GM18873 (cell line): ENCODE results near the gene DRAXIN.

Experiments
- ATAC-seq: cut with Tn5 transposase; IDR thresholded peaks from one replicate; pipeline ENCODE4 v1.9.1; 2021; ENCODE audit warnings: mild to moderate bottlenecking, moderate library complexity, moderate number of reproducible peaks; ENCODE audit not compliant: unreplicated experiment, low FRiP score

The DRAXIN gene

DNA sequence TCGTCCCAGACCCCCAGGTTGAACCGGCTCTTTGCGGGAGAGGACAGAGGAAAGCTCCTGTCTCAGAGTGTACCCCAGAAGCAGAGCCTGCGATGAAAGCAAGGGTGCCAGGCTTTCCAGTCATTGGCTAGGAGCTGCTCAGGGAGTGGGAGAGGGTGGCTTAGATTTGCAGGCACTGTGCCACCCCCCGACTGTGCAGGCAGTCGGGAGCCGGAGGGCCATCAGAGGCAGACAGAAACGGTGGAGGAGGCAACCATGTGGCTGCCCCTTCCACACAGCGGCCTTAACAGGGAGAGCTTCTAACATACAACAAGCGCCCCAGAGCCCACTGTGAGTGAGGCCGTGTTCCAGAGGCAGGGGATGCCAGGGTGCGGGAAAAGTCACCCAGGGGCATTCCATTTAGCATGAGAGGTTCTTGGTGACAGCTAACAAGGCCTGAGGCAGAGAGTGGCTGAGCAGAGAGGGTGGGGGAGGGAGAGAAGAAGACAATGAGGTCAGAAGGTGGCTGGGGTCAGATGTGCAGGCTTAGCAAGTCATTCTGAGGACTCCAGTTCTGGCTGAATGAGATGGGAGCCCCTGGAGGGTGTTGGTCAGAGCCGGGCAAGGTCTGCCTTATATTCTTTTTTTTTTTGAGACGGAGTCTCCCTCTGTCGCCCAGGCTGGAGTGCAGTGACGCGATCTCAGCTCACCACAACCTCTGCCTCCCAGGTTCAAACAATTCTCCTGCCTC is 61.0 kb downstream of the DRAXIN start:
- ATAC-seq: no peak

GRCh38 chr1:11753555-11754208 is 62.2 kb downstream of the DRAXIN start:
- no peak for ATAC-seq

DNA sequence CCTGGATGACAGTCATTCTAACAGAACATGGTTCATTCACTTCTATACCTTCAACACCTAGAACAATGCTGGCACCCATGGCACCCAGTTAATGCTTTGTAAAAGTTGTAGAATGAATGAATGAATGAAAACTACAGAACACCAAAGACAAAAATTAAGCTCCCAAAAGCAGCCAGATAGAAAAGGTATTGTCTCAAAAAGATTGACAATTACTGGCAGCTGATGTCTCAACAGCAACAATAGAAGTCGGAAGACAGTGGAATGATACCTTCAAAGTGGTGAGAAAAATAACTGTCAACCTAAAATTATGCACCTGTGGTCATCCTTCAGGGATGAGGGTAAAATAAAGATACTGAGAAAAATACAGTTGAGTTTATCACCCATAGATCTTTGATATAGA is 65.5 kb downstream of the DRAXIN start:
- ATAC-seq: no peak

GRCh38 chr1:11759791-11760190 is 68.3 kb downstream of the DRAXIN start:
- ATAC-seq: no peak

DNA sequence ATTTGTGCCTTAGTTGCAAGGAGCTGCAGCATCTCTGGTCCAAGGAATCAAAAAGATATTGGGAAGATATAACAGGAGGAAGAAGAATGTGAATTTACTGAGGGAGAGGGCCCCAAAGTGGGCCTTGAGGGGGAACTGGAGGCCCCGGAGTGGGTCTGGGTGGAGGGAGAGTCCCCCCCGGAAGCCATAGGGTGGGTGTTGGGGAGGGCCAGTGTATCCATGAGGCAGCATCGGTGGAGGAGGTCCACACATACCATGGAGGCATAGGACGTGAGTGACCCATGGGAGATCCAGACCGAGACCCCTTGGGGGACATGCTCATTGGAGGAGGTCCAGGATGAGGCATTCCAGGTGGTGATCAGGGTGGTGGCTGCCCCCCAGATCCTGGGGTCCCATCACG is 69.8 kb downstream of the DRAXIN start:
- ATAC-seq: no peak

GRCh38 chr1:11761988-11762406 is 70.5 kb downstream of the DRAXIN start, which contains the start of gene C1orf167:
C1orf167 (plus strand) TSS chr1:11762193; CDS start chr1:11764401, 2,208 bp downstream.
- no peak for ATAC-seq

DNA sequence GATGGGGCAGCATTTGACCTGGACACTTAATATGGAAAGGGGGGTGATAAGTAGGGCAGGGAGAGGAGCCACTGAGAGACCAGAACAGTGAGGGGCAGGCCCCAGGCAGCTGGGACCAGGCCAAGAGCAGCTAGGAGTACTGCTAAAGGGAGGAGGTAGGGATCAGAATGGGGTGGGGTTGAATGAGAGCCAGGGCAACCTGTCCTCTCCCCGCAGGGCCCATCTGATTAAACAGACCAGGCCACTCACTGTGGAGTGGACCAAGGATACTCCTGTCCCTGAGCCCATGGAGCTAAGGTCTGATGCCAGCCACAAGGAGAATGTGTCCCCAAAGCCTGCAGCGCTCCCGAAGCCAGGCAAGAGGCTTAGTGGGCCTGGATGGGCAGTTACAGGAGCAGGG is 72.6 kb downstream of the DRAXIN start:
- no peak for ATAC-seq

DNA sequence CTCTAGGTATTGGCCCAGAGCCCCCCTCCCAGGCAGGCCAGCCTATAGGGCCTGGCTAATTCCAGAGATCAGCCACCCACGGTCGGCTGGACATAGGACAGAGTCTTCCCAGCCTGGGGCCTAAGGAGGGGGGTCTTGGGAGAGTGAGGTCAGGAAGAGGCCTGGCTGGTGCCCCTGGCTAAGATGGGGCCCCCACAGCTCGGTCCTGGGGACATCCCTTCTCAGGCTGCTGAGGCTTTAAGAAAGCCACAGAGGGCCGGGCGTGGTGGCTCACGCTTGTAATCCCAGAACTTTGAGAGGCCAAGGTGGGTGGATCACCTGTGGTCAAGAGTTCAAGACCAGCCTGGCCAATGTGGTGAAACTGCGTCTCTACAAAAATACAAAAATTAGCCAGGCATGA is 73.0 kb downstream of the DRAXIN start:
- no peak for ATAC-seq

DNA sequence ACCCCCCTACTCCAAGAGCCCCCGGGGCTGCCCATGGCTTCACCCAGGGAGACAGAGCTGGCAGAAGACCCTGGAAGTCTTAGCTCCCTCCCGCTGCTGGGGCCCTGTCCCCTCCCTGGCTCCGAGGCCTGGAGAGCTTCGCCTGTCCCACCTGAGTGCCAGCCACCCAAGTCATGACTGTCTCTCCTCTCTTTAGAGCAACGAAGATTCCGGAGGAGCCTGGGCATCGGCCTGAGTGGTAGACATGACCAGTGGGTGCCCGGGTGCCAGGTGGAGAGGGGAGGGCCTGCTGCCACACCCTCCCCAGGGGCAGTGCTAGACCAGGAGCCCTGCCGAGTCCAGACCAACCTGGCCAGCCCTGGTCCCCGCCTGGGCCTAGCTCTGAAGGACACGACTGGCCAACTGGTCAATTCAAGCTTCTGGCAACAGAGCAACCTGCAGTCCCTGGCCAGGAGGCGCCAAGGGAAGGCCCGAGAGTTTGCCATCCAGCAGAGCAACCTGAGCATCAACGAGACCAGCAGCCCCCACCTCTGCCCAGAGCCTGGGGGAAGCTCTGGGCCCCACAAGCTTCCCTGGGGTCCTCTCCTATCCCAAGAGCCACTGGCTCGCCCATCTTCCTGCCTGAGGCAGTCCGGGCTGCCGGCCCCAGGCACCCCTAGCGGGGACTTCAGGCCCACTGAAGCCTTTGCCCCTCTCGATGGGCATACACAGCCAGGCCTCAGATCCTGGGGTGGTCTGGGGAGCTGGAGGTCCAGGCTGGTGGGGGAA is 74.3 kb downstream of the DRAXIN start:
- ATAC-seq: no peak

DNA sequence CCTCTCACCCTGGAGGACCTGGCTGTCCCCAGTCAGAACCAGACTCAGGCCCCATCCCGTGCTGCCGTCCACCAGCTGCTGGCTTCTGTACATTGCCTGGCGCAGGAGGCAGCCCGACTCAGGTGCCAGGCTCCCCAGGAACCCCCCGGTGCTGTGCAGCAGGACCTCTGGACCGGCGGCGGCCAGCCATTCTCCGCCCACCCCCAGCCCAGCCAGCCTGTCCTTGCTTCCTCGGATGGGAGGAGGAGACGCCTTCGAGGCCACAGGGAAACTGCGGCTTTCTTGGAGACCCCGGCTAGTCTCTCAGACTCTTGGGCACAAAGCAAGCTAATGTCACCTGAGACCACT is 74.9 kb downstream of the DRAXIN start:
- ATAC-seq: no peak

- no peak for ATAC-seq
These were observed 76.6 kb downstream of the DRAXIN start for GRCh38 chr1:11767922-11768704.

DNA sequence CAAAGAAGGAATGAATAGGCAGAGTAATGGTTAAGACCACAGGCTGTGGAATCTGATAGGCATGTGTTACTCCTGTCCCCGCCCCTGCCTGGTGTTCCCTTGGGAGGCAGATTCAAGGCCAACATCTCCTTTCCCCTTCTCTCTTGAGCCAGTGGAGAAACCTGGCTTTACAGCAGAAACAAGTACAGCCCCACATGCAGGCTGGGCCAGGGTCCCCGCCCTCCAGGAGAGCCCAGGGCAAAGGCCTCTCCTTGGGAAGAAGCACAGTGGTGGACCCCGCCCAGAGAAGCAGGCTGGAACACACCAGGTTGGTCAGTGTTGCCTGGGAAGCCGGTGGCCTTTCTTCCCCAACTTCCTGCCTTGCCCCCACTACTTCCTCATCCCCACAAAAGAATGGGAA is 77.3 kb downstream of the DRAXIN start:
- no peak for ATAC-seq

DNA sequence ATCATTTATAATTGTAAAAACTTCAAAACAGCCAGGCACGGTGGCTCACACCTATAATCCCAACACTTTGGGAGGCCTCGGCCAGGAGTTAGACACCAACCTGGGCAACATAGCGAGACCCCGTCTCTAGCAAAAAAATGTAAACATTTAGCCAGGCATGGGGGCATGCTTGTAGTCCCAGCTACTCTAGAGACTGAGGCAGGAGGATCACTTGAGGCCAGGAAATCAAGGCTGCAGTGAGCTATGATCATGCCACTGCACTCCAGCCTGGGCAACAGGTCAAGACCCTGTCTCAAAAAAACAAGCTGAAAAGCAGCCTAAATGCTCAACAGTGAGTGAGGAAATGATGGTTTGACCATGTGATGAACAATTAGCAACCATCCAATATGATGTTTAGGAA is 77.8 kb downstream of the DRAXIN start:
- ATAC-seq: no peak

DNA sequence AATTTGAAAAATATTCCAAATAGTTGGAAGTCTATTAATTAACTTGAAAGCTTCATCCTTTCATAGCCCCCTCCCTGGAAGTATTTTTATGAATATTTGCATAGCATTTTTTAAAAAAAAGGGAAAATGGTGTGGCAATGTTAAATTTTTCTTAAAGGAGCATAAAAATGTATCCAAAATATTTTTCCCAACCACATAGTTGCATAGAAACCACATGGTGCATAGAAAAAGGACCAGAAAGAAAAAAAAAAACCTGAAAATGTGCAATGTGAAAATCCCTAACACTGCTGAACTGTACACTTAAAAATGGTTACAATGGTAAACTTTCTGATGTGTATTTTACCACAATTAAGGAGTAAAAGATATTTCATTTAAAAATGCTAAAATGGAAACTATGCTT is 78.5 kb downstream of the DRAXIN start:
- ATAC-seq: no peak

DNA sequence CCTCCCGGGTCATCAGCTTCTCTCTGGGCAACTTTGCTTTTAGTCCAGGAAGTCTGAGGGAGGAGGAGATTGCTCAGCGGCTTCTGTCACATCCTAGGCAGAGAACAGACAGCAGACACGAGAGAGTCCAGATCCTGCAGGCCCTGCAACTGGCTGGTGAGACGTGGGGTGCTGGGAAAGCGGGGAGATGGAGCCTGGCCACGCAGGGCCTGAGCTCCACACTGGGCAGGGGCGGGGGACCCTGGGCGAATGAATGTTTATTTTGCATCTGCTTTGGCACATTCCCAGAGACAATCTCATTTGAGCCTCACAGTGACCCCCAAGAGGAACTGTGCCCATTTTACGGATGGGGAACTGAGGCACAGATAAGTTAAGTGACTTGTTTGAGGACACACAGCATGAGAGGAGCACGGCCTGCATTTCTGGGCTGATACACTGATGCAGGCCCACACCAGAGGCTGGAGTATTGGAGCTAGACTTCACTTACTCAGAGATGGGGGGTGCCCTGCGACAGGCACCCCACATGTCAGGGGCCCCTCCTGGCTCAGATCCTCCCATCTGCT is 80.1 kb downstream of the DRAXIN start:
- ATAC-seq: no peak

- no peak for ATAC-seq
These were observed 80.9 kb downstream of the DRAXIN start for GRCh38 chr1:11772458-11772857.

DNA sequence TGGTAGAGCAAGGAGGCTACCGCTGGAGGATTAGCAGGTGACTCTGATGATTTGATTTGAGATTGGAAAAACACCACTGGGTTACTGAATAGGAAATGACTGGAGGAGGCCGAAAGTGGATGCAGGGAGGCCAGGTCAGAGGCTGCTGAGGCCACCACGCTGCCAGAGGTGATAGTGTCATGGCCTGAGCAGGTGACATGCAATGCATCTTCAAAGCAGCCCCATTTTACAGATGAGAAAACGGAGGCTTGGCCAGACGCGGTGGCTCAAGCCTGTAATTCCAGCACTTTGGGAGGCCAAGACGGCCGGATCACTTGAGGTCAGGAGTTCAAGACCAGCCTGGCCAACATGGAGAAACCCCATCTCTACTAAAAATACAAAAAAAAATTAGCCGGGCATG is 83.2 kb downstream of the DRAXIN start:
- ATAC-seq: no peak
